ENCODE results near the gene TBC1D8.

TBC1D8 gene

GRCh38 chr2:100989666-100990065, 161.5 kb downstream of the TBC1D8 start:
- no peak overlapping the region for H3K4me3 ChIP-seq (ENCODE audit: low read depth, low read length)
- no peak for DNase-seq (ENCODE audit: low read depth)
- no peak for TF ChIP-seq CTCF (conservative IDR thresholded peaks at IDR 0.05; ENCODE audit: low read depth, low read length)

- DNase-seq (ENCODE audit: low read depth) = peak; percentile 39
- no peak for TF ChIP-seq CTCF (conservative IDR thresholded peaks at IDR 0.05; ENCODE audit: low read depth, low read length)
- no peak overlapping the region for H3K4me3 ChIP-seq (ENCODE audit: low read depth, low read length)
Measured at GRCh38 chr2:100988630-100989417, 162.4 kb downstream of the TBC1D8 start.

GRCh38 chr2:100987974-100988373, 163.2 kb downstream of the TBC1D8 start:
- no peak for TF ChIP-seq CTCF (conservative IDR thresholded peaks at IDR 0.05; ENCODE audit: low read depth, low read length)
- H3K4me3 ChIP-seq (ENCODE audit: low read depth, low read length) = no peak overlapping the region
- no peak for DNase-seq (ENCODE audit: low read depth)

GRCh38 chr2:100987536-100987935, 163.6 kb downstream of the TBC1D8 start:
- DNase-seq (ENCODE audit: low read depth) = no peak
- H3K4me3 ChIP-seq (ENCODE audit: low read depth, low read length) = no peak overlapping the region
- no peak for TF ChIP-seq CTCF (conservative IDR thresholded peaks at IDR 0.05; ENCODE audit: low read depth, low read length)

- TF ChIP-seq CTCF (conservative IDR thresholded peaks at IDR 0.05; ENCODE audit: low read depth, low read length) = no peak
- H3K4me3 ChIP-seq (ENCODE audit: low read depth, low read length) = no peak overlapping the region
- DNase-seq (ENCODE audit: low read depth) = no peak
Measured at GRCh38 chr2:100986157-100986556, 165.0 kb downstream of the TBC1D8 start.

GRCh38 chr2:100984892-100985307, 166.3 kb downstream of the TBC1D8 start:
- TF ChIP-seq CTCF (conservative IDR thresholded peaks at IDR 0.05; ENCODE audit: low read depth, low read length) = peak; percentile 98
- H3K4me3 ChIP-seq (ENCODE audit: low read depth, low read length) = no peak overlapping the region
- DNase-seq (ENCODE audit: low read depth) = peak; percentile 83

All from choroid plexus epithelial cell (primary cell).